ENCODE measurements around the gene CES4A. TPM values are rescaled to one million over a fixed set of nuclear protein-coding genes. Genes with fewer than 3 reads are reported as not detected.
"Not testable (repeated sequence)": the region's sequence is repeated elsewhere in the genome, so short reads cannot be mapped to it uniquely, and the experiment has no call there.

The CES4A gene
- polyA plus RNA-seq, 1 experiment, result 4.5 TPM

DNA sequence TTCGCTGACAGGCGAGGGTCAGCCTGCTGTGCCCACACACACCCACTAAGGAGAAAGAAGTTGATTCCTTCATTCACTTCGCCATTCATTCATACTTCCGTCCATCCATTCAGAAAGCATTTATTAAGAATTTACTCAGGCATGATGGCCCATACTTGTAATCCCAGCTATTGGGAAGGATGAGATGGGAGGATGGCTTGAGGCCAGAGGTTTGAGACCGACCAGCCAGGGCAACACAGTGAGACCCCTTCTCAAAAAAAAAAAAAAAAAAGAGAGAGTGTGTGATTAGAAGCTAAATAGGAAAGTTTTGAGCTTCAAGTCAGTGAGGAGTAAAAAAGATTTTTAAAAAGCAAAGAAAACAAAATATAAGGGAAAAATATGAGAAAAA is 44.3 kb upstream of the CES4A start:
- Histone ChIP-seq H3K27me3 (ENCODE audit: control insufficient read depth, insufficient read depth, low read length) (peaks cover 4% of the 10 kb centered on the region), H3K36me3 (ENCODE audit: control insufficient read depth, insufficient read depth, low read length) (peaks cover 27% of the 10 kb centered on the region), H3K4me3 (ENCODE audit: low read depth, low read length) (no peak overlapping the region)
- ChIA-PET CTCF (interaction anchor here (0.6 to 3.3 kb wide), 5 partner anchors 28 to 211 kb away, joined by 3 to 26 read pairs (median 5); no protein-coding TSS in a partner anchor), POLR2A (interaction anchor here (0.6 kb wide), 1 partner anchor 99 kb away, joined by 3 read pairs; no protein-coding TSS in a partner anchor)
- DNase-seq (ENCODE audit: low read depth), result no peak
- TF ChIP-seq, protein P1, sequence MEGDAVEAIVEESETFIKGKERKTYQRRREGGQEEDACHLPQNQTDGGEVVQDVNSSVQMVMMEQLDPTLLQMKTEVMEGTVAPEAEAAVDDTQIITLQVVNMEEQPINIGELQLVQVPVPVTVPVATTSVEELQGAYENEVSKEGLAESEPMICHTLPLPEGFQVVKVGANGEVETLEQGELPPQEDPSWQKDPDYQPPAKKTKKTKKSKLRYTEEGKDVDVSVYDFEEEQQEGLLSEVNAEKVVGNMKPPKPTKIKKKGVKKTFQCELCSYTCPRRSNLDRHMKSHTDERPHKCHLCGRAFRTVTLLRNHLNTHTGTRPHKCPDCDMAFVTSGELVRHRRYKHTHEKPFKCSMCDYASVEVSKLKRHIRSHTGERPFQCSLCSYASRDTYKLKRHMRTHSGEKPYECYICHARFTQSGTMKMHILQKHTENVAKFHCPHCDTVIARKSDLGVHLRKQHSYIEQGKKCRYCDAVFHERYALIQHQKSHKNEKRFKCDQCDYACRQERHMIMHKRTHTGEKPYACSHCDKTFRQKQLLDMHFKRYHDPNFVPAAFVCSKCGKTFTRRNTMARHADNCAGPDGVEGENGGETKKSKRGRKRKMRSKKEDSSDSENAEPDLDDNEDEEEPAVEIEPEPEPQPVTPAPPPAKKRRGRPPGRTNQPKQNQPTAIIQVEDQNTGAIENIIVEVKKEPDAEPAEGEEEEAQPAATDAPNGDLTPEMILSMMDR (IDR thresholded peaks at IDR 0.05; ENCODE audit: insufficient read depth, low read depth, low read length), result no peak

DNA sequence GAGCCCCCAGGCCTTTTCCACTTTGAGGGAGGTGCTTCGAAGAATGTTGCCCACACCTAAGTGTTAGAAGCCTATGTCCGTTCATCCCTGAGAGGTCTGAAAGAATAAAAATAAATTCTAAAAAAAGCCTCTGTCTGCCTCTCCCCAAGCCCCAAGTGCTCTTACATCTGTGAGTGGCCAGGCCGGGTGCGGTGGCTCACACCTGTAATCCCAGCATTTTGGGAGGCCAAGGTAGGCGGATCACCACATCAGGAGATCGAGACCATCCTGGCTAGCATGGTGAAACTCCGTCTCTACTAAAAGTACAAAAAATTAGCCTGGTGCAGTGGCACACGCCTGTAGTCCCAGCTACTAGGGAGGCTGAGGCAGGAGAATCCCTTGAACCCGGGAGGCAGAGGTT is 43.4 kb upstream of the CES4A start:
- H3K27me3 ChIP-seq (ENCODE audit: control insufficient read depth, insufficient read depth, low read length); H3K4me3 ChIP-seq (ENCODE audit: low read depth, low read length); POLR2A ChIA-PET; DNase-seq (ENCODE audit: low read depth): not testable (repeated sequence)
- CTCF ChIA-PET, result interaction anchor here (1.3 to 3.3 kb wide), 3 partner anchors 18 to 210 kb away, joined by 3 to 26 read pairs (median 4); no protein-coding TSS in a partner anchor
- H3K36me3 ChIP-seq (ENCODE audit: control insufficient read depth, insufficient read depth, low read length), result peaks cover 23% of the 10 kb centered on the region

DNA sequence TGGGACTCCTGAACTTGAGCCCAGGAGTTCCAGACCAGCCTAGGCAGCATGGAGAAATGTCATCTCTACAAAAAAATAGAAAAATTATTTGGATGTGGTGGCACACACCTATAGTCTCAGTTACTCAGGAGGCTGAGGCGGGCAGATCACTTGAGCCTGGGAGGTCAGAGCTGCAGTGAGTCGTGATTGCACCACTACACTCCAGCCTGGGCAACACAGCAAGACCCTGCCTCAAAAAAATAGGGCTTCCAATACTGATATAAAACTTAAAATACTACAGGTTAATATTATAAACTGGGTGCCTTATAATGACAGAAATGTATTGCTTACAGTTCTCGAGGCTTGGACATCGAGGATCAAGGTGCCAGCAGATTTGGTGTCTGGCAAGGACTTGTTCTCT is 42.5 kb upstream of the CES4A start:
- peaks cover 17% of the 10 kb centered on the region for H3K36me3 ChIP-seq (ENCODE audit: control insufficient read depth, insufficient read depth, low read length)
- H3K27me3 ChIP-seq (ENCODE audit: control insufficient read depth, insufficient read depth, low read length), result peaks cover 7% of the 10 kb centered on the region
- ChIA-PET POLR2A (no interaction called here), CTCF (interaction anchor here (1.0 to 3.3 kb wide), 5 partner anchors 14 to 209 kb away, joined by 3 to 26 read pairs (median 4); no protein-coding TSS in a partner anchor)
- no peak overlapping the region for H3K4me3 ChIP-seq (ENCODE audit: low read depth, low read length)
- no peak for DNase-seq (ENCODE audit: low read depth)
- TF ChIP-seq, protein P1 (IDR thresholded peaks at IDR 0.05; ENCODE audit: insufficient read depth, low read depth, low read length), result no peak

DNA sequence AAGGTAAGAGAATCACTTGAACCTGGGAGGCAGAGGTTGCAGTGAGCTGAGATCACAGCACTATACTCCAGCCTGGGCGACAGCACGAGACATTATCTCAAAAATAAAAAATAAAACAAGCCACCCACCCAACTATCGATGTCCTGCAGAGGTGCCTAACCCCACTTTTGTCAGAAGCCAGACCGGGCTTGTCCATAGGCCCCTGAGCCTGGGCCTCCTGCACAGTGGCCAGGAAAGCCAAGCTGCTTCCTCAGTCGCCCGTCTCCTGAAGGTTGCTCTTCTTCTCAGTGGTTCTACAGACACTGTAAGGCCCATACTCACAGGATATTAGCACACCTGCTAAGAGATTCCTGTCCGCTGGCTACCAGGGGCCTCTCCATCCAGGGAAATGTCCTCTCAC is 41.8 kb upstream of the CES4A start:
- ChIA-PET CTCF (interaction anchor here (1.0 to 3.3 kb wide), 6 partner anchors 14 to 209 kb away, joined by 3 to 26 read pairs (median 4); partner anchors contain the start of gene CES3), POLR2A (no interaction called here)
- Histone ChIP-seq H3K27me3 (ENCODE audit: control insufficient read depth, insufficient read depth, low read length) (peaks cover 7% of the 10 kb centered on the region), H3K36me3 (ENCODE audit: control insufficient read depth, insufficient read depth, low read length) (peaks cover 12% of the 10 kb centered on the region), H3K4me3 (ENCODE audit: low read depth, low read length) (no peak overlapping the region)
- TF ChIP-seq, protein P1 (IDR thresholded peaks at IDR 0.05; ENCODE audit: insufficient read depth, low read depth, low read length), result no peak
- DNase-seq (ENCODE audit: low read depth), result no peak

DNA sequence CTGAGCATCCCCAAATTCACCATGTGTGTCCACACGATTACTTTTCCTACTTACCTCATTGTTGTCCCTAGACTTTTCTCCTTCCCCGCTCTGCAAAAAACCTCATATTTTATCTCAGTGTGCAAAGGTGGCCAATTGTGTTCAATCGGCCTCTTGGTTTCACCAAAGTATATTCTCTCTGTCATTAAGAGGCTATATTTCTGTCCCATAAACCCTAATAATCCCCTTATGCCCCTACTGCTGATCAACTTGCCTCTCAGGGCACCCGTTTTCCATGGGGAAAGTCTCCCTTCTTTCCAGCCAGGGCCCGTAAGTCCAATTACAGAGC is 41.5 kb upstream of the CES4A start:
- no peak for DNase-seq (ENCODE audit: low read depth)
- ChIA-PET POLR2A (interaction anchor here (0.6 kb wide), 1 partner anchor 1581 kb away, joined by 4 read pairs; no protein-coding TSS in a partner anchor), CTCF (interaction anchor here (0.9 to 1.8 kb wide), 6 partner anchors 9 to 208 kb away, joined by 3 to 10 read pairs (median 4); partner anchors contain the start of gene CES3)
- Histone ChIP-seq H3K36me3 (ENCODE audit: control insufficient read depth, insufficient read depth, low read length) (peaks cover 9% of the 10 kb centered on the region), H3K4me3 (ENCODE audit: low read depth, low read length) (no peak overlapping the region), H3K27me3 (ENCODE audit: control insufficient read depth, insufficient read depth, low read length) (peaks cover 7% of the 10 kb centered on the region)
- TF ChIP-seq, protein P1 (IDR thresholded peaks at IDR 0.05; ENCODE audit: insufficient read depth, low read depth, low read length), result no peak
